CD14-positive monocyte (primary cell): ENCODE data around the gene TNFRSF4. TPM values are rescaled to one million over a fixed set of nuclear protein-coding genes. Genes with fewer than 3 reads are reported as not detected.

Experiments
- DNase-seq, 3 donors: peaks; one replicate each; pipeline ENCODE4 v3.0.0-alpha.2; 2011 to 2022
- H2AFZ ChIP-seq: 2 replicates; pipeline ENCODE4 v1.6.0; 2012; ENCODE audit warnings: mild to moderate bottlenecking, low read depth, low read length, inconsistent platforms; ENCODE audit not compliant: insufficient read depth, poor library complexity, severe bottlenecking
- H3K27ac ChIP-seq, 2 donors: 1 replicate in 1 of 2; 2 replicates in 1 of 2; pipeline ENCODE4 v1.5.1; 2012 to 2013; ENCODE audit warnings: low read length in 2 of 2, control low read depth in 1 of 2, inconsistent platforms in 1 of 2, low read depth in 1 of 2, mild to moderate bottlenecking in 1 of 2
- H3K27me3 ChIP-seq, 2 donors: one replicate each; pipeline versions ENCODE4 v1.6.0 to v1.6.1; 2011 to 2013; ENCODE audit warnings: low read length in 2 of 2; ENCODE audit not compliant: control insufficient read depth in 2 of 2, insufficient read depth in 2 of 2
- H3K36me3 ChIP-seq, 2 donors: replicated peaks in 1 of 2; 1 replicate in 1 of 2; 2 replicates in 1 of 2; pipeline versions ENCODE4 v1.5.1 to v1.6.1; 2012 to 2013; ENCODE audit warnings: low read length in 2 of 2, control low read depth in 1 of 2, inconsistent platforms in 1 of 2, mild to moderate bottlenecking in 1 of 2; ENCODE audit not compliant: insufficient read depth in 2 of 2, control insufficient read depth in 1 of 2
- H3K4me1 ChIP-seq, 2 donors: 1 replicate in 1 of 2; 2 replicates in 1 of 2; pipeline versions ENCODE4 v1.5.1 to v1.6.1; 2012 to 2013; ENCODE audit warnings: low read length in 2 of 2, control low read depth in 1 of 2, inconsistent platforms in 1 of 2, mild to moderate bottlenecking in 1 of 2, moderate library complexity in 1 of 2; ENCODE audit not compliant: insufficient read depth in 2 of 2, control insufficient read depth in 1 of 2
- H3K4me2 ChIP-seq: replicated peaks from 2 replicates; pipeline ENCODE3; 2012; ENCODE audit warnings: low read length, moderate library complexity, mild to moderate bottlenecking; ENCODE audit not compliant: poor library complexity, severe bottlenecking; ENCODE audit errors: extremely low read depth
- H3K4me3 ChIP-seq, 3 experiments: fragments of 200-600 bp in 1 of 3; sonication (generic) in 1 of 3; replicated peaks in 1 of 3; 1 replicate in 2 of 3; 2 replicates in 1 of 3; pipeline ENCODE4 v1.5.1; 2011 to 2013; ENCODE audit warnings: low read length in 3 of 3, mild to moderate bottlenecking in 3 of 3, control low read depth in 2 of 3, low read depth in 2 of 3, inconsistent platforms in 1 of 3, moderate library complexity in 1 of 3
- H3K79me2 ChIP-seq: 2 replicates; pipeline ENCODE4 v1.6.0; 2012; ENCODE audit warnings: mild to moderate bottlenecking, control low read depth, inconsistent platforms, low read length, moderate library complexity; ENCODE audit not compliant: insufficient read depth
- H3K9ac ChIP-seq: 2 replicates; pipeline ENCODE4 v1.6.0; 2017; ENCODE audit warnings: low read length, mild to moderate bottlenecking; ENCODE audit not compliant: insufficient read depth, poor library complexity, severe bottlenecking
- H3K9me3 ChIP-seq, 2 donors: replicated peaks in 1 of 2; 1 replicate in 1 of 2; 2 replicates in 1 of 2; pipeline versions ENCODE4 v1.5.1 to v1.6.1; 2012 to 2013; ENCODE audit warnings: low read length in 2 of 2, control low read depth in 1 of 2; ENCODE audit not compliant: control insufficient read depth in 1 of 2, insufficient read depth in 1 of 2
- H4K20me1 ChIP-seq: 2 replicates; pipeline ENCODE4 v1.6.0; 2012; ENCODE audit warnings: mild to moderate bottlenecking, low read length, control low read depth, moderate library complexity; ENCODE audit not compliant: insufficient read depth
- H3K27ac Mint-ChIP-seq, 7 donors: one replicate each; pipeline ENCODE4 v1.8.0; 2020; ENCODE audit warnings: mild to moderate bottlenecking in 7 of 7, mixed read lengths in 7 of 7, moderate library complexity in 6 of 7, inconsistent platforms in 2 of 7
- H3K27me3 Mint-ChIP-seq, 3 donors: one replicate each; pipeline ENCODE4 v1.8.0; 2021 to 2022; ENCODE audit warnings: low read depth in 3 of 3, mild to moderate bottlenecking in 3 of 3, mixed read lengths in 3 of 3, moderate library complexity in 3 of 3, inconsistent platforms in 1 of 3
- H3K36me3 Mint-ChIP-seq, 2 donors: one replicate each; pipeline ENCODE4 v1.8.0; 2020; ENCODE audit warnings: mixed read lengths in 2 of 2, inconsistent platforms in 1 of 2, mild to moderate bottlenecking in 1 of 2
- H3K4me1 Mint-ChIP-seq: one replicate; pipeline ENCODE4 v1.8.0; 2020; ENCODE audit warnings: mild to moderate bottlenecking, mixed read lengths
- H3K4me3 Mint-ChIP-seq, 2 donors: one replicate each; pipeline ENCODE4 v1.8.0; 2020; ENCODE audit warnings: mild to moderate bottlenecking in 2 of 2, mixed read lengths in 2 of 2, moderate library complexity in 1 of 2
- H3K9me3 Mint-ChIP-seq, 7 donors: one replicate each; pipeline ENCODE4 v1.8.0; 2020 to 2022; ENCODE audit warnings: mixed read lengths in 7 of 7, mild to moderate bottlenecking in 6 of 7, moderate library complexity in 6 of 7, inconsistent platforms in 2 of 7
- WGBS: methylation state at CpG from one replicate; pipeline ENCODE4 v1.1.5; 2013; ENCODE audit warnings: missing lambda C conversion rate; ENCODE audit not compliant: insufficient coverage; 5-methylcytosine and 5-hydroxymethylcytosine counted together
- intact Hi-C, 2 donors: fragments of 100-400 bp; cut with micrococcal nuclease; formaldehyde crosslinking; loops; one replicate each; pipeline versions ENCODE4 v1.15.0 to v1.15.1; 2023
- polyA plus RNA-seq, 3 donors: library from polyadenylated mRNA; depleted of rRNA in 1 of 3; unstranded in 2 of 3; stranded (reverse) in 1 of 3; fragments of 300-500 nt in 2 of 3; fragments of >200 nt in 1 of 3; fragmentation: Illumina TruSeq in 2 of 3; gene quantifications; 1 replicate in 2 of 3; 2 replicates in 1 of 3; pipeline ENCODE4 v1.2.3, GENCODE V29; 2012 to 2021
- TF ChIP-seq, protein P1 (sequence below): fragments of 200-600 bp; IDR thresholded peaks from one replicate; pipeline ENCODE4 v1.8.0; 2022; ENCODE audit warnings: antibody characterized with exemption, mild to moderate bottlenecking

Gene TNFRSF4
- polyA plus RNA-seq, 3 donors, result 0.05 TPM; not detected in 2

DNA sequence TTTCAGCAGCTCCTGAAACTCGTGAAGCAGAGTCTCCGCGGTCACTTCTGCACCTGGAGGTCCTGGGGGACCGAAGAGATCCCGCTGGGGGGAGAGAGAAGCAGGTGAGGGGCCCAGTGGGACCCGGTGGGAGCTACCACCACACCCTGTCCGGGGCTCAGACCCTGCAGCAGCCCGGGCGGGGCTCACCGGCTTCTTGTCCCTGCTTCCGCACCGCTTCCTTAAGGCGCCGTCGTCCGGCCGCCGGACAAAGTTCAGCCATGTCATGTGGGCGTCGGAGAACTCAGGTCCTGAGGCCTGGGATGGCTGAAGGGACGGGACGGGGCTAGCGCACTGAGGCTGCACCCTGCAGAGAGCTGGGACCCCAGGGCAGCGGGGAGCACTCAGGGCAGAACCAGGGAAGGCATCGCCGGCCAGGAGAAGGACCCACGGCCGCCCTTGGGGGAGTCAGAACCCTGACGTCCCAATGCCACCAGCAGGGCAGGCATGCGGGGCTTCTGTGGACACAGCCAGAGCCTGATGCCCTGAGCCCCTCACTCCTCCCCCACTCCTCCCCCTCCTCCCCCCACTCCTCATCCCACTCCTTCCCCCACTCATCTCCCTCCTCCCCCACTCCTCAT, 30.3 kb upstream of the TNFRSF4 start:
- no peaks in the 10 kb centered on the region for H3K79me2 ChIP-seq
- 93% methylated on average over 28 of the region's 30 CpGs for WGBS
- H3K9ac ChIP-seq, result no peak overlapping the region
- DNase-seq, result no peak
- no peak overlapping the region for H3K4me3 ChIP-seq
- peaks cover 0 to 2% (median 0%) of the 10 kb centered on the region in 7 donors for H3K9me3 Mint-ChIP-seq
- peaks cover 0 to 23% of the 10 kb centered on the region in 2 donors for H3K27me3 ChIP-seq
- no peak overlapping the region for H2AFZ ChIP-seq
- TF ChIP-seq, protein P1, sequence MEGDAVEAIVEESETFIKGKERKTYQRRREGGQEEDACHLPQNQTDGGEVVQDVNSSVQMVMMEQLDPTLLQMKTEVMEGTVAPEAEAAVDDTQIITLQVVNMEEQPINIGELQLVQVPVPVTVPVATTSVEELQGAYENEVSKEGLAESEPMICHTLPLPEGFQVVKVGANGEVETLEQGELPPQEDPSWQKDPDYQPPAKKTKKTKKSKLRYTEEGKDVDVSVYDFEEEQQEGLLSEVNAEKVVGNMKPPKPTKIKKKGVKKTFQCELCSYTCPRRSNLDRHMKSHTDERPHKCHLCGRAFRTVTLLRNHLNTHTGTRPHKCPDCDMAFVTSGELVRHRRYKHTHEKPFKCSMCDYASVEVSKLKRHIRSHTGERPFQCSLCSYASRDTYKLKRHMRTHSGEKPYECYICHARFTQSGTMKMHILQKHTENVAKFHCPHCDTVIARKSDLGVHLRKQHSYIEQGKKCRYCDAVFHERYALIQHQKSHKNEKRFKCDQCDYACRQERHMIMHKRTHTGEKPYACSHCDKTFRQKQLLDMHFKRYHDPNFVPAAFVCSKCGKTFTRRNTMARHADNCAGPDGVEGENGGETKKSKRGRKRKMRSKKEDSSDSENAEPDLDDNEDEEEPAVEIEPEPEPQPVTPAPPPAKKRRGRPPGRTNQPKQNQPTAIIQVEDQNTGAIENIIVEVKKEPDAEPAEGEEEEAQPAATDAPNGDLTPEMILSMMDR, result no peak
- no peaks in the 10 kb centered on the region for H3K4me1 ChIP-seq
- no peak overlapping the region for H3K27ac Mint-ChIP-seq
- H3K4me2 ChIP-seq, result no peak overlapping the region
- H3K36me3 ChIP-seq, result no peaks in the 10 kb centered on the region
- H3K27me3 Mint-ChIP-seq, result peaks cover 16 to 43% (median 17%) of the 10 kb centered on the region in 3 donors
- no peaks in the 10 kb centered on the region for H3K36me3 Mint-ChIP-seq
- intact Hi-C loops, result no loop called here
- H3K4me3 Mint-ChIP-seq, result no peak overlapping the region
- peaks cover 7% of the 10 kb centered on the region for H4K20me1 ChIP-seq
- no peaks in the 10 kb centered on the region for H3K4me1 Mint-ChIP-seq
- no peaks in the 10 kb centered on the region for H3K9me3 ChIP-seq
- no peak overlapping the region for H3K27ac ChIP-seq

DNA sequence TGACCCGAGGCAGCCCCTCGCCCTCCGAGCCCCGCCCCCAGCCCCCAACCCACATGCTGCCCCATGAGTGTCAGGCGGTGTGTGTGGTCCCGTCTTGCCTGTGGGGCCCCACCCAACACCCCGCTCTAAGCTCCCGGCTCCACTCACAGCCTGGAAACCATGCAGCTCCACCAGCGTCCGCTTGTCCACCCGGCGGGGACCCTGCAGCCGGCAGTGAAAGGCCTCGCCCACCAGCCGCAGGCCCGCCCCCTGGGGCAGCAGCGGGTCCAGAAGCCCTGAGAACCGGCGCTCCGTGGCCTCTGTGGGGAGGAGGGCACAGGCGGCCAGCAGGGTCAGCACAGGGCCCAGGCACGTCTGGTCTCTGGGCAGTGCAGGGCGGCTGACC, 29.8 kb upstream of the TNFRSF4 start:
- TF ChIP-seq, protein P1, result no peak
- H3K36me3 ChIP-seq, result no peaks in the 10 kb centered on the region
- no peak overlapping the region for H3K4me3 ChIP-seq
- H3K79me2 ChIP-seq, result no peaks in the 10 kb centered on the region
- intact Hi-C loops, result no loop called here
- peaks cover 0 to 23% of the 10 kb centered on the region in 2 donors for H3K27me3 ChIP-seq
- Mint-ChIP-seq H3K27ac (no peak overlapping the region), H3K4me1 (no peaks in the 10 kb centered on the region), H3K9me3 (peaks cover 0 to 2% (median 0%) of the 10 kb centered on the region in 7 donors), H3K4me3 (no peak overlapping the region), H3K36me3 (no peaks in the 10 kb centered on the region), H3K27me3 (peaks cover 17 to 46% (median 17%) of the 10 kb centered on the region in 3 donors)
- no peak overlapping the region for H3K9ac ChIP-seq
- no peak for DNase-seq
- no peak overlapping the region for H2AFZ ChIP-seq
- no peak overlapping the region for H3K27ac ChIP-seq
- H4K20me1 ChIP-seq, result peaks cover 7% of the 10 kb centered on the region
- no peaks in the 10 kb centered on the region for H3K4me1 ChIP-seq
- H3K4me2 ChIP-seq, result no peak overlapping the region
- H3K9me3 ChIP-seq, result no peaks in the 10 kb centered on the region
- 91% methylated on average over 18 of the region's 23 CpGs for WGBS
